CD14-positive monocyte (primary cell): ENCODE data around the gene LRRIQ1. TPM values are rescaled to one million over a fixed set of nuclear protein-coding genes. Genes with fewer than 3 reads are reported as not detected.

ENCODE experiments used
- DNase-seq, 3 donors: peaks; one replicate each; pipeline ENCODE4 v3.0.0-alpha.2; 2011 to 2022
- H2AFZ ChIP-seq: 2 replicates; pipeline ENCODE4 v1.6.0; 2012; ENCODE audit warnings: mild to moderate bottlenecking, low read depth, low read length, inconsistent platforms; ENCODE audit not compliant: insufficient read depth, poor library complexity, severe bottlenecking
- H3K27ac ChIP-seq, 2 donors: 1 replicate in 1 of 2; 2 replicates in 1 of 2; pipeline ENCODE4 v1.5.1; 2012 to 2013; ENCODE audit warnings: low read length in 2 of 2, control low read depth in 1 of 2, inconsistent platforms in 1 of 2, low read depth in 1 of 2, mild to moderate bottlenecking in 1 of 2
- H3K27me3 ChIP-seq, 2 donors: one replicate each; pipeline versions ENCODE4 v1.6.0 to v1.6.1; 2011 to 2013; ENCODE audit warnings: low read length in 2 of 2; ENCODE audit not compliant: control insufficient read depth in 2 of 2, insufficient read depth in 2 of 2
- H3K36me3 ChIP-seq, 2 donors: replicated peaks in 1 of 2; 1 replicate in 1 of 2; 2 replicates in 1 of 2; pipeline versions ENCODE4 v1.5.1 to v1.6.1; 2012 to 2013; ENCODE audit warnings: low read length in 2 of 2, control low read depth in 1 of 2, inconsistent platforms in 1 of 2, mild to moderate bottlenecking in 1 of 2; ENCODE audit not compliant: insufficient read depth in 2 of 2, control insufficient read depth in 1 of 2
- H3K4me1 ChIP-seq, 2 donors: 1 replicate in 1 of 2; 2 replicates in 1 of 2; pipeline versions ENCODE4 v1.5.1 to v1.6.1; 2012 to 2013; ENCODE audit warnings: low read length in 2 of 2, control low read depth in 1 of 2, inconsistent platforms in 1 of 2, mild to moderate bottlenecking in 1 of 2, moderate library complexity in 1 of 2; ENCODE audit not compliant: insufficient read depth in 2 of 2, control insufficient read depth in 1 of 2
- H3K4me2 ChIP-seq: replicated peaks from 2 replicates; pipeline ENCODE3; 2012; ENCODE audit warnings: low read length, moderate library complexity, mild to moderate bottlenecking; ENCODE audit not compliant: poor library complexity, severe bottlenecking; ENCODE audit errors: extremely low read depth
- H3K4me3 ChIP-seq, 3 experiments: fragments of 200-600 bp in 1 of 3; sonication (generic) in 1 of 3; replicated peaks in 1 of 3; 1 replicate in 2 of 3; 2 replicates in 1 of 3; pipeline ENCODE4 v1.5.1; 2011 to 2013; ENCODE audit warnings: low read length in 3 of 3, mild to moderate bottlenecking in 3 of 3, control low read depth in 2 of 3, low read depth in 2 of 3, inconsistent platforms in 1 of 3, moderate library complexity in 1 of 3
- H3K79me2 ChIP-seq: 2 replicates; pipeline ENCODE4 v1.6.0; 2012; ENCODE audit warnings: mild to moderate bottlenecking, control low read depth, inconsistent platforms, low read length, moderate library complexity; ENCODE audit not compliant: insufficient read depth
- H3K9ac ChIP-seq: 2 replicates; pipeline ENCODE4 v1.6.0; 2017; ENCODE audit warnings: low read length, mild to moderate bottlenecking; ENCODE audit not compliant: insufficient read depth, poor library complexity, severe bottlenecking
- H3K9me3 ChIP-seq, 2 donors: replicated peaks in 1 of 2; 1 replicate in 1 of 2; 2 replicates in 1 of 2; pipeline versions ENCODE4 v1.5.1 to v1.6.1; 2012 to 2013; ENCODE audit warnings: low read length in 2 of 2, control low read depth in 1 of 2; ENCODE audit not compliant: control insufficient read depth in 1 of 2, insufficient read depth in 1 of 2
- H4K20me1 ChIP-seq: 2 replicates; pipeline ENCODE4 v1.6.0; 2012; ENCODE audit warnings: mild to moderate bottlenecking, low read length, control low read depth, moderate library complexity; ENCODE audit not compliant: insufficient read depth
- H3K27ac Mint-ChIP-seq, 7 donors: one replicate each; pipeline ENCODE4 v1.8.0; 2020; ENCODE audit warnings: mild to moderate bottlenecking in 7 of 7, mixed read lengths in 7 of 7, moderate library complexity in 6 of 7, inconsistent platforms in 2 of 7
- H3K27me3 Mint-ChIP-seq, 3 donors: one replicate each; pipeline ENCODE4 v1.8.0; 2021 to 2022; ENCODE audit warnings: low read depth in 3 of 3, mild to moderate bottlenecking in 3 of 3, mixed read lengths in 3 of 3, moderate library complexity in 3 of 3, inconsistent platforms in 1 of 3
- H3K36me3 Mint-ChIP-seq, 2 donors: one replicate each; pipeline ENCODE4 v1.8.0; 2020; ENCODE audit warnings: mixed read lengths in 2 of 2, inconsistent platforms in 1 of 2, mild to moderate bottlenecking in 1 of 2
- H3K4me1 Mint-ChIP-seq: one replicate; pipeline ENCODE4 v1.8.0; 2020; ENCODE audit warnings: mild to moderate bottlenecking, mixed read lengths
- H3K4me3 Mint-ChIP-seq, 2 donors: one replicate each; pipeline ENCODE4 v1.8.0; 2020; ENCODE audit warnings: mild to moderate bottlenecking in 2 of 2, mixed read lengths in 2 of 2, moderate library complexity in 1 of 2
- H3K9me3 Mint-ChIP-seq, 7 donors: one replicate each; pipeline ENCODE4 v1.8.0; 2020 to 2022; ENCODE audit warnings: mixed read lengths in 7 of 7, mild to moderate bottlenecking in 6 of 7, moderate library complexity in 6 of 7, inconsistent platforms in 2 of 7
- WGBS: methylation state at CpG from one replicate; pipeline ENCODE4 v1.1.5; 2013; ENCODE audit warnings: missing lambda C conversion rate; ENCODE audit not compliant: insufficient coverage; 5-methylcytosine and 5-hydroxymethylcytosine counted together
- intact Hi-C, 2 donors: fragments of 100-400 bp; cut with micrococcal nuclease; formaldehyde crosslinking; loops; one replicate each; pipeline versions ENCODE4 v1.15.0 to v1.15.1; 2023
- polyA plus RNA-seq, 3 donors: library from polyadenylated mRNA; depleted of rRNA in 1 of 3; unstranded in 2 of 3; stranded (reverse) in 1 of 3; fragments of 300-500 nt in 2 of 3; fragments of >200 nt in 1 of 3; fragmentation: Illumina TruSeq in 2 of 3; gene quantifications; 1 replicate in 2 of 3; 2 replicates in 1 of 3; pipeline ENCODE4 v1.2.3, GENCODE V29; 2012 to 2021
- TF ChIP-seq, protein P1 (sequence below): fragments of 200-600 bp; IDR thresholded peaks from one replicate; pipeline ENCODE4 v1.8.0; 2022; ENCODE audit warnings: antibody characterized with exemption, mild to moderate bottlenecking

The LRRIQ1 gene
- polyA plus RNA-seq, 3 donors = not detected

DNA sequence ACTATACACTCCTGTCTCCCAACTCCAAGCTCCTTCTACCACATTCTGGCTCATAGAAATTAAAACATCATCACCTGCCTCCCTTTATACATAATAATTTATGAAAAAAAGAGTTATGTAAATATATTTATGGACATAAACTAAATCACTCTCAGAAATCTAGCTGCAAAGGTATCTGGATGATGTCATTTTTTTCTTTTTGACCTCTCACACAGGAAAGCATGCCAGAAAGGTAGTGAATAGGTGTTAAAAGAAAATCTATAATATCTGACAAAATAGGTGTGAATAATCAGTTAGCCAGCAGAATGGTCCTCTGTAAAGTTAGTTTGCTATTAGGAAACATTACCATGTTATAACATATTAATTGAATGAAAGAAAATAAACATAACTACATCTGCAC lies 7.7 kb downstream of the LRRIQ1 start:
- H2AFZ ChIP-seq = no peak overlapping the region
- H3K36me3 ChIP-seq = no peaks in the 10 kb centered on the region
- no peak overlapping the region for H3K4me3 ChIP-seq
- no peak overlapping the region for H3K27ac ChIP-seq
- Mint-ChIP-seq H3K9me3 (peaks cover 0 to 3% (median 0%) of the 10 kb centered on the region in 7 donors), H3K27me3 (peaks cover 0 to 2% (median 0%) of the 10 kb centered on the region in 3 donors), H3K4me3 (no peak overlapping the region), H3K36me3 (no peaks in the 10 kb centered on the region), H3K4me1 (no peaks in the 10 kb centered on the region), H3K27ac (no peak overlapping the region)
- DNase-seq = no peak
- H4K20me1 ChIP-seq = no peaks in the 10 kb centered on the region
- H3K4me2 ChIP-seq = no peak overlapping the region
- H3K79me2 ChIP-seq = no peaks in the 10 kb centered on the region
- H3K27me3 ChIP-seq = no peaks in the 10 kb centered on the region
- TF ChIP-seq, protein P1, sequence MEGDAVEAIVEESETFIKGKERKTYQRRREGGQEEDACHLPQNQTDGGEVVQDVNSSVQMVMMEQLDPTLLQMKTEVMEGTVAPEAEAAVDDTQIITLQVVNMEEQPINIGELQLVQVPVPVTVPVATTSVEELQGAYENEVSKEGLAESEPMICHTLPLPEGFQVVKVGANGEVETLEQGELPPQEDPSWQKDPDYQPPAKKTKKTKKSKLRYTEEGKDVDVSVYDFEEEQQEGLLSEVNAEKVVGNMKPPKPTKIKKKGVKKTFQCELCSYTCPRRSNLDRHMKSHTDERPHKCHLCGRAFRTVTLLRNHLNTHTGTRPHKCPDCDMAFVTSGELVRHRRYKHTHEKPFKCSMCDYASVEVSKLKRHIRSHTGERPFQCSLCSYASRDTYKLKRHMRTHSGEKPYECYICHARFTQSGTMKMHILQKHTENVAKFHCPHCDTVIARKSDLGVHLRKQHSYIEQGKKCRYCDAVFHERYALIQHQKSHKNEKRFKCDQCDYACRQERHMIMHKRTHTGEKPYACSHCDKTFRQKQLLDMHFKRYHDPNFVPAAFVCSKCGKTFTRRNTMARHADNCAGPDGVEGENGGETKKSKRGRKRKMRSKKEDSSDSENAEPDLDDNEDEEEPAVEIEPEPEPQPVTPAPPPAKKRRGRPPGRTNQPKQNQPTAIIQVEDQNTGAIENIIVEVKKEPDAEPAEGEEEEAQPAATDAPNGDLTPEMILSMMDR = no peak
- no peaks in the 10 kb centered on the region for H3K9me3 ChIP-seq
- H3K9ac ChIP-seq = no peak overlapping the region
- intact Hi-C loops = no loop called here
- no peaks in the 10 kb centered on the region for H3K4me1 ChIP-seq

DNA sequence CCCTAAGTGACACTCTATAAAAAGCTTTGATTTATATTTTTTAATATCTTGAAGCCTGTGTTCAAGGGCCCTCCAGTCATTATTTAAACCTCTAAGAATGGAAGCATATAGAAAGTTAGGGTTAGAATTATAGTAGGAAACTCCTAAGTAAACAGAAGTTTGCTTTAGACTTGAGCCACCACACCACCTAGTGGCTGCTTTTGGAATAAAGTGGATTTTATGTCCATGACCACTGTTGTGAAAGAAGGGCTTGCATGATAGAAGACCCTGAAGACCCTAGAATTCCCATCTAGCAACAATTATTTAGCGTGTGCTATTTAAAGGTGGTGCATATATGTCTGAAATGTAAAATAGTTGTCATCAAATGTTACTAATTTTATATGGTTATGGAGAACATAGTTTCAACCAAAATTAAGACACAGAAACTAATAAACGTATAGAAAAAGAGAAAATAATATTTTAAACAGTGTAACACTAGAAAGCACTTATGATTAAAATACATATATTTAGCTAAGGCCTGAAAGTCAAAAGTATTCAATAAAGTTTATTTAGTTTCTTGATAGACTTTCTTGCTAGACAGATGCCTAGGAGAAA lies 21.3 kb downstream of the LRRIQ1 start:
- TF ChIP-seq, protein P1 = peak; percentile 82
- DNase-seq = peak in 1 of 3 donors; percentile 12
- no peak overlapping the region for H3K4me3 ChIP-seq
- peaks cover 5 to 11% (median 10%) of the 10 kb centered on the region in 3 donors for H3K27me3 Mint-ChIP-seq
- no peaks in the 10 kb centered on the region for H3K36me3 ChIP-seq
- no peak overlapping the region for H3K4me3 Mint-ChIP-seq
- intact Hi-C loops = no loop called here
- no peaks in the 10 kb centered on the region for H3K27me3 ChIP-seq
- H3K27ac ChIP-seq = no peak overlapping the region
- no CpG with 5 or more reads among the region's 2 CpGs for WGBS
- no peaks in the 10 kb centered on the region for H3K36me3 Mint-ChIP-seq
- H3K4me1 Mint-ChIP-seq = peaks cover 17% of the 10 kb centered on the region
- H3K4me1 ChIP-seq = peaks cover 0 to 9% of the 10 kb centered on the region in 2 donors
- H3K79me2 ChIP-seq = no peaks in the 10 kb centered on the region
- no peaks in the 10 kb centered on the region for H3K9me3 Mint-ChIP-seq
- no peak overlapping the region for H3K4me2 ChIP-seq
- no peak overlapping the region for H3K27ac Mint-ChIP-seq
- H3K9me3 ChIP-seq = no peaks in the 10 kb centered on the region
- H4K20me1 ChIP-seq = no peaks in the 10 kb centered on the region
- H2AFZ ChIP-seq = no peak overlapping the region
- no peak overlapping the region for H3K9ac ChIP-seq
